WTC11 (cell line): ENCODE data around the gene NPW. TPM values are rescaled to one million over a fixed set of nuclear protein-coding genes. Genes with fewer than 3 reads are reported as not detected.

ENCODE experiments used
- ATAC-seq: fragments of 200-7000 bp; cut with Tn5 transposase; 2 replicates; pipeline ENCODE4 v1.10.0; 2021; ENCODE audit warnings: mild to moderate bottlenecking, moderate library complexity
- CTCF ChIA-PET: fragments of 300-600 bp; sonication (Branson Sonifier 250); formaldehyde crosslinking; loops from one replicate; lab custom pipeline; 2021; ENCODE audit warnings: antibody characterized with exemption; lab: Charles Lee
- POLR2A ChIA-PET: fragments of 350-600 bp; sonication (Branson Sonifier 250); formaldehyde crosslinking; loops from one replicate; lab custom pipeline; 2021; ENCODE audit warnings: antibody characterized with exemption; lab: Charles Lee
- DNase-seq: peaks from one replicate; pipeline ENCODE4 v3.0.0; 2021; ENCODE audit warnings: low spot score
- H3K27ac Mint-ChIP-seq: 2 replicates; pipeline ENCODE4 v1.8.0; 2021; ENCODE audit warnings: mixed read lengths
- H3K27me3 Mint-ChIP-seq: 2 replicates; pipeline ENCODE4 v1.8.0; 2021; ENCODE audit warnings: low read depth, mild to moderate bottlenecking, moderate library complexity, mixed read lengths
- H3K36me3 Mint-ChIP-seq: 2 replicates; pipeline ENCODE4 v1.8.0; 2021; ENCODE audit warnings: mixed read lengths
- H3K4me1 Mint-ChIP-seq: 2 replicates; pipeline ENCODE4 v1.8.0; 2022; ENCODE audit warnings: mixed read lengths
- H3K4me3 Mint-ChIP-seq: 2 replicates; pipeline ENCODE4 v1.8.0; 2021; ENCODE audit warnings: mild to moderate bottlenecking, moderate library complexity, mixed read lengths
- H3K9me3 Mint-ChIP-seq: 2 replicates; pipeline ENCODE4 v1.8.0; 2021; ENCODE audit warnings: mixed read lengths
- ATF3 ChIP-seq: sonication (generic); formaldehyde crosslinking; conservative IDR thresholded peaks from 2 replicates; pipeline ENCODE4 v1.8.1; 2022; ENCODE audit warnings: mild to moderate bottlenecking, missing genetic modification reagents
- ESRRA ChIP-seq: sonication (generic); formaldehyde crosslinking; IDR thresholded peaks from 2 replicates; pipeline ENCODE4 v1.8.1; 2022; ENCODE audit warnings: mild to moderate bottlenecking, missing genetic modification reagents, borderline replicate concordance
- IRF1 ChIP-seq: sonication (generic); formaldehyde crosslinking; IDR thresholded peaks from 2 replicates; pipeline ENCODE4 v1.8.0; 2023; ENCODE audit warnings: missing genetic modification reagents
- MAX ChIP-seq: sonication (generic); formaldehyde crosslinking; IDR thresholded peaks from 2 replicates; pipeline ENCODE4 v1.8.0; 2022; ENCODE audit warnings: mild to moderate bottlenecking, missing genetic modification reagents
- NR3C1 ChIP-seq: sonication (generic); formaldehyde crosslinking; conservative IDR thresholded peaks from 2 replicates; pipeline ENCODE4 v1.8.1; 2023; ENCODE audit warnings: low read depth, mild to moderate bottlenecking, missing genetic modification reagents
- STAT6 ChIP-seq: sonication (generic); formaldehyde crosslinking; conservative IDR thresholded peaks from 2 replicates; pipeline ENCODE4 v1.8.1; 2023; ENCODE audit warnings: mild to moderate bottlenecking, low read depth, missing genetic modification reagents, moderate library complexity
- USF1 ChIP-seq: sonication (generic); formaldehyde crosslinking; IDR thresholded peaks from 2 replicates; pipeline ENCODE4 v1.8.0; 2022; ENCODE audit warnings: mild to moderate bottlenecking, missing genetic modification reagents
- ZNF219 ChIP-seq: sonication (generic); formaldehyde crosslinking; IDR thresholded peaks from 2 replicates; pipeline ENCODE4 v1.8.0; 2023; ENCODE audit warnings: missing genetic modification reagents, mild to moderate bottlenecking, borderline replicate concordance
- ZNF396 ChIP-seq: fragments of 250-450 bp; sonication (Bioruptor Pico); IDR thresholded peaks from 2 replicates; pipeline ENCODE4 v1.8.0; 2021; ENCODE audit warnings: mild to moderate bottlenecking, moderate library complexity, borderline replicate concordance
- ZNF532 ChIP-seq: fragments of 250-450 bp; sonication (Bioruptor Pico); IDR thresholded peaks from 2 replicates; pipeline ENCODE4 v1.9.0; 2021; ENCODE audit warnings: mild to moderate bottlenecking, borderline replicate concordance
- total RNA-seq: library from RNA; stranded (reverse); gene quantifications from 3 replicates; pipeline ENCODE4 v1.2.3, GENCODE V29; 2021

The NPW gene
- total RNA-seq, 1 experiment from 2014 or later, result 15.2 TPM

GRCh38 chr16:2042986-2043666 lies 23.5 kb downstream of the NPW start:
- CTCF ChIA-PET, result interaction anchor here (0.7 to 1.3 kb wide), 4 partner anchors 14 to 39 kb away, joined by 3 to 5 read pairs (median 3); no protein-coding TSS in a partner anchor
- H3K27ac Mint-ChIP-seq, result peak overlapping the region; percentile 63; the same call in 1 of the 2 replicates
- H3K27me3 Mint-ChIP-seq, result no peaks in the 10 kb centered on the region
- no peak overlapping the region for H3K4me3 Mint-ChIP-seq
- no peak for ATAC-seq
- TF ChIP-seq ZNF532 (CRISPR knock-in tag), result no peak
- POLR2A ChIA-PET, result no interaction called here
- H3K4me1 Mint-ChIP-seq, result peaks cover 4% of the 10 kb centered on the region
- no peaks in the 10 kb centered on the region for H3K9me3 Mint-ChIP-seq
- no peaks in the 10 kb centered on the region; the same call in 1 of the 2 replicates for H3K36me3 Mint-ChIP-seq
- DNase-seq, result no peak

GRCh38 chr16:2043667-2044451 lies 24.3 kb downstream of the NPW start:
- ATAC-seq (no peak), DNase-seq (no peak)
- POLR2A ChIA-PET, result no interaction called here
- H3K4me3 Mint-ChIP-seq, result no peak overlapping the region
- H3K36me3 Mint-ChIP-seq, result no peaks in the 10 kb centered on the region; the same call in 1 of the 2 replicates
- no peaks in the 10 kb centered on the region for H3K27me3 Mint-ChIP-seq
- peaks cover 9% of the 10 kb centered on the region for H3K4me1 Mint-ChIP-seq
- CTCF ChIA-PET, result interaction anchor here (0.7 to 1.3 kb wide), 4 partner anchors 13 to 40 kb away, joined by 3 to 5 read pairs (median 3); no protein-coding TSS in a partner anchor
- TF ChIP-seq STAT6 (CRISPR knock-in tag) (no peak), ZNF532 (CRISPR knock-in tag) (no peak), NR3C1 (CRISPR knock-in tag) (no peak), ZNF396 (CRISPR knock-in tag) (no peak), ZNF219 (no peak), USF1 (CRISPR knock-in tag) (no peak), ESRRA (CRISPR knock-in tag) (no peak), ATF3 (no peak), IRF1 (no peak), MAX (no peak)
- no peak overlapping the region for H3K27ac Mint-ChIP-seq
- H3K9me3 Mint-ChIP-seq, result no peaks in the 10 kb centered on the region
